HG03025 (cell line): Measurements from ENCODE around the gene KCNT2.

Experiments
- ATAC-seq: cut with Tn5 transposase; IDR thresholded peaks from one replicate; pipeline ENCODE4 v1.9.1; 2021; ENCODE audit warnings: mild to moderate bottlenecking, moderate library complexity; ENCODE audit not compliant: unreplicated experiment, low FRiP score

Gene KCNT2

DNA sequence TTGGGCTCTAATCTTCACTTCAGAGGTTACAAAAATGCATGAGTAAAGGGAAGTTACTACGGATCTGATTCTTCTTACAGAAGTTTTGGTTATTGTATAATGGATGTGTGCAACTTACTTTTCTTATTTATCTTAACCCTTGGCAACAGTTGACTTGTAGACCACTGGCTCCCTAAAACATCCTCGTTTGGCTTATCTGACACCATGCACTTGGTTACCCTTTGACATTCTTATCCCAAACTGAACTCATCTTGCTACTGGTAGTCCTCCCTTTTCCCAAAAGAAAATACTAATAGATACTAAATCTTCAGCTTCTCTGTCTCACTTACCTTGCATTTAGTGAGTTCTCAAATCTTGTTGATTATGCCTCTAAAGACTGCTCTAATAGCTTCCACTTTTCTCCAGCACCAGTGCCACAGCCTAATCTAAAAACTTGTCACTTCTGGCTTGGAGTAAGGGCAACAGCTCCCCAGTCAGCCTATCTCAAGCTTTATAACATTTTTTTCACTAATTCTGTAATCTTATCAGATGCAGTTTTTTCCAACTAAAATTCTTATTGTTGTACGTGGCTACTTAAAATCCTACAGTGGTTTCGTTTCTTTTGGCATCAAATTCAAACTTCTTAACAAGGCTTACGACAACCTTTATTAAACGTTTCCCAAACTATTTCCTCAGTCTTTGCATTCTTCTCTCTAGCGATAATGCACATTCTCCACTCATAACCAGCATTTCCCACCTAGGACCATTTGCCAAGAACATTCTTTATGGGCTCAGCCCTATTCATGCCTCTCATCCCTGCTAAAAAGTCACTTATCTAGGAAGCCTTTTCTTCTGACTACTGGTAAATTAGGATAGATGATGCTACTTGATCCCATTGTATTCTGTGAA is 204.2 kb downstream of the KCNT2 start:
- ATAC-seq = no peak

- ATAC-seq = no peak
Observed at GRCh38 chr1:196401891-196402290, 206.3 kb downstream of the KCNT2 start.

GRCh38 chr1:196401452-196401833 is 206.8 kb downstream of the KCNT2 start:
- ATAC-seq = no peak

DNA sequence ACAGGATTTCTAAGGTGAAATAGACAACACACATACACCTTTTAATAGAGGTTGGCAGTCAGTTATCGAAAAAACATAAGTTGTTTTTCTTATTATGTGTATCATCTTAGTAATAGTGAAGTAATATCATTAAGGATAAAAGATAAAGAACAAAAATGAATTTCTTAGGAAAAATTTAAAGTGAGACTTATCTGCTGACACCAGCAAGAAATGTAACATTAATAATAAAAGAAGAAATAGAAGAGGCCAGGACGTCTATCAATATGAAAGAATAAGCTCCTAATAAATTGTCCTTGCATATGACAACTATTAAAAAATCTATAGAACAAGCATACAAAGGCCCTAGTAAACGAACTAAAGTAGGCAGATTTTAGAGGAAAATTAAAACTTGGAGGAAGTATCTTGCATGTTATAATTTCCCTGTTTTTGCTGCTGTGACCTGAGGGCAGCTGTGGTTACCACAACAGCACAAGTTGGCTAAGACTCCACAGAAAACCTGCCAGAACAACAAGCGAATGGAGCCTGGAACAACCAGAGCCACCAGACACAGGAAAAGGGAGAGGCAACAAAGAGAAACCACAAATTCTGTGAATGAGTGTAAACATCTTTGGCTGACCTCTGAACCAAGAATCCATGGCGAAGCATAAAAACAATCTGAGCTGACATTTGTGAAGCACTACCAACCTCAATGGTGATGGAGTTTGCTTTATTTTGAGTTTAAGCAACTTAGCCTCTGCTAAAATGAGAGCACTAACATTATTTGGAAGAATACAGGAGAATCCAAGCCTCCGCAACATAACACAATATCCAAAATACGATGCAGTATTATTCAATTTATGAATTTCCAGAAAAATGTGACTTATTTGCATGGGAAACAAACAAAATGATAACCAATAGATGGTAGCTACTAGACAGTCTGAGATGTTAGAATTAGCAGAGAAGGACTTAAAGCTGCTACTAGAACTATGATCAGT is 207.5 kb downstream of the KCNT2 start:
- ATAC-seq = no peak

DNA sequence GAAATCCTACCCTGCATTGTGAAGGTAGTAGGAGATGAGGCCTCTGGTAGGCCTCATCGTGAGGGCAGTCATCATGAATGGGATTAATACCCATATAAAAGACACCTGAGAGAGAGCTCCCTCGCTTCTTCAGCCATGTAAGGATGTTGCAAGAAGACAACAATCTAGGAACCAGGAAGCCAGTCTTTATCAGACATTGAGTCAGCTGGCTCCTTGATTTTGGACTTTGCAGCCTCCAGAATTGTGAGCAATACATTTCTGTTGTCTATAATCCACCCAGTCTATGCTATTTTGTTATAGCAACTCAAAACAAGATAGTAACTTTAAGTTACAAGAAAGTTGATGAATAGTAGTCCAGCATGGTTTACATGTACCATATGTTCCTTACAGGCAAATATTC is 208.5 kb downstream of the KCNT2 start:
- no peak for ATAC-seq

DNA sequence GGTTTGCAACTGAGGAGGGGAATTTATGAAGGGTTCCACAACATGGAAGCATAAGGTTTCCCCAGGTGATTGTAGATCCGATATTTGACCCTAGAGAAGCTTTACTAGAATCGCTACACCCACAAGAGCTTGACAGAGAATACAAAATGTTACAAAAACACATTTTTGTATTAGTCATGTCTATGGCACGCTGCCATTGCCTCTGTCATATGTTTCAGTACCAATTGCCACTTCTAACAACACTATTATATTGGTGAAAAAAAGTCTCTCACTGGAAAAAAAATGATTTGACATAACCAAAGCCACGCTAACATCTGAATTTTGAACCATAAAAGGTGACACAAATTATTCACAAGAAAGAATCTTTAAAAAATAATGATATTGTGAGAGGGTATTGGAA is 214.5 kb downstream of the KCNT2 start:
- ATAC-seq = no peak

DNA sequence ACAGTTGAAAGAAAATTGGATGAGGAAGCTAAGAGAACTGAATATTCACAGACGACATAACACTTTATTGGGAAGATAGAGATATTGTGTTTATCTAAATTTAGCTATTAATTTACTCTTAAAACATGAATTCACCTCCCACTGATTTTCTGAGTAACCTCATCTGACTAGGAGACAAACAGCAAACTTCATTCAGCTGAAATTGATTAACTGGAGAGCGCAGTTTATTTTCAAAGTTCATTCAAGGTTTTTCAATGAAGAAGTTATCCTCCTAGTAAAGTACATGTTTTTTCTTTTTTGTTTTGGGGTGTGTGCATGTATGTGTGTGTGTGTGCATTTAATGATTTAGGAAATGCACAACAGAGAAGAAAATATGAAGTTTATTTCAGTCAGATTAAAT is 215.0 kb downstream of the KCNT2 start:
- ATAC-seq = no peak

DNA sequence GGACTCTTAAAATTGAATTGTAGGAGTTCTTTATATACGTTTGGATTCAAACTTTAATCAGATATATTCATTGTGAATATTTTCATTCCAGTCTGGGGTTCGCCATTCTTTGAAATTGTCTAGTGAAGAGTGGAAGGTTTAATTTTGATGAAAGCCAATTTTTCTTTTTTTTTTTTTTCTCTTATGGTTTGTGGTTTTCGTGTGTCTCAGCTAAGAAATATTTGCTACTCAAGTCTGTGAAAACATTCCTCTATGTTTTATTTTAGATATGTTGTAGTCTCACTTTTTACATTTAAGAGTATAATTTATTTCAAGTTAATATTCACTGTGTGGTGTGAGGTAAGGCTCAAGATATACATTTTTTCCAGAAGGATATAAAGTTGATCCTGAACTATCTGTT is 220.5 kb downstream of the KCNT2 start:
- ATAC-seq = no peak

DNA sequence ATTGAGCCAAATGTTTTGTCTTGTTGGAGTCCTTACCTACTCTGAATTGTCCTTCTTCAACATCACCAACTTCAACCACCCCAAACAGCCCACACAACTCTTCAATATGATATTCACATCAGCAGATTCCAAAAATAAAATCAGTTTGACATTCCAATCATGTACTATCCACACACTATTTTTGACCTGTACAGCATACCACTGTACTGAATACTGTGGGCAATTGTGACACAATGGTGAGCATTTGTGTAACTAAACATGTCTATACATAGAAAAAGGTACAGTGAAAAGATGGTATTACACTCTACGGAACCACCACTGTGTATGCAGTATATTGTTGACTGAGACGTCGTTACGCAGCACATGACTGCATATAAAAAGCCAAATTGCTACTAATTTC is 223.1 kb downstream of the KCNT2 start:
- ATAC-seq = no peak

GRCh38 chr1:196382383-196382782 is 225.9 kb downstream of the KCNT2 start:
- ATAC-seq = no peak

GRCh38 chr1:196381544-196381943 is 226.7 kb downstream of the KCNT2 start:
- no peak for ATAC-seq

DNA sequence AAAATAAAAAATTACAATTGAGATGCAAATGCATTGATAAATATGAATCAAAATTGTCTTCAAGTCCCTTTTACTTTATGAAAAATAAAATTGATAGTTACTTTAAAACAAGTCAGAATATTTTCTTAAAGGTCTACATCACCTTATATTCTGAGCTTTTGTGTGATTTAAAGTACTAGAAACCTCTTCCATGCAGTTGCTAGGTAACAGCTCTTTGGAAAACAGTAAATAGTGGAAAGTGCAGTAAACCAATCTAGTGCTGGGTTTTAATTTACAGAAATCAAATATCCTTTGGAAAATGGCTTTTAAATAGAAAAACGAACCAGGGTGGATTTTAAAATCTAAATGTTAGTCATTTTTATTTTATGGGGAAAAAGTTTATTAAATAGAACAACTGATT is 227.9 kb downstream of the KCNT2 start:
- ATAC-seq = no peak

DNA sequence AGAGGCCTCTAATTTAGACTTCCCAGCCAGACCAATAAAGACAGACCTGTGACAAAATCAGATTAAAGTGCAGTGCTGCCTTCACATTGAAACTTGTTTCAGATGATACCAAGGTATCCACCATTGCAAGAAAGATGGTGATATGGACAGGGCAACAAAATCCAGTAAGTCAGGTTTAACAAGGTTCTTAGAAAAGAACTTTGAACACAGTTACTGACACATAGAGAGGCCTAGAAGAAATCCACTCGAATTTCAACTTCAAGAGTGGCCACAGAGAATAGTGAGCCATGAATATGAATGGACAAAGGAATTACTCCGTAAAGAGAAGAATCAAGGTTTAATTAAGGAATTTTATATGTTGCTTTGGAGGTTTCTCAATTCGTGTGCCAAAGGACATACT is 230.4 kb downstream of the KCNT2 start:
- ATAC-seq = no peak

DNA sequence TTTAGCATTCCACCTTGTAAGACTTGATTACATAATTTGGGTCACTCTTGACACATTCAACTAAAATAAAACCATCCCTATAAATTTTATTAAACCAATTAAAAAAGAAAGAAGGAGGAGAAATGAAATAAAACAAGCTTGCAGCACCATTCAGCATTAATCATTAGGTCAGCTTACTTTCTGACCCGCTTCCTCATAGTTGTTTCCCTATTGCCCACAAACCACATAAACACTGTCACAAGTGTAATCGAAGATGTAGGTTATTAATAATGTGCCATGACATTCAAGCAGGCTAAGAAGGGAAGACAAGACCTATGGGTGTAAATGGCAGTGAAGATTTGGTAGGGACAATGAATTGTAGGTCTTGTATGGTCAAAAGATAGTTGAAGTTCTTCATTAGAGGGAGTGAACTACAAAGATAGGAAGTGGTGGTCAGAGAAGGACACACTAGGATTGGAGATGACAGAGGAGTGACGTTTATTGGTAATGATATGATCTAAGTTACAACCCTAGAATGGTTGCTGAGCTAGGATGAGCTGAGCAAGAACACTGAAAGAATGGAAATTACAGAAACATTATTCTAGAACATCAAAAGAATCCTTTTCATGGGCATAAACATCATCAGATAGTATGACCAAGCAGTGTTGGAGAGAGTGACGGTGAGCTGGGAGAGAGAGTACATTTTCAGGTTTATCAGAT is 231.5 kb downstream of the KCNT2 start:
- no peak for ATAC-seq

DNA sequence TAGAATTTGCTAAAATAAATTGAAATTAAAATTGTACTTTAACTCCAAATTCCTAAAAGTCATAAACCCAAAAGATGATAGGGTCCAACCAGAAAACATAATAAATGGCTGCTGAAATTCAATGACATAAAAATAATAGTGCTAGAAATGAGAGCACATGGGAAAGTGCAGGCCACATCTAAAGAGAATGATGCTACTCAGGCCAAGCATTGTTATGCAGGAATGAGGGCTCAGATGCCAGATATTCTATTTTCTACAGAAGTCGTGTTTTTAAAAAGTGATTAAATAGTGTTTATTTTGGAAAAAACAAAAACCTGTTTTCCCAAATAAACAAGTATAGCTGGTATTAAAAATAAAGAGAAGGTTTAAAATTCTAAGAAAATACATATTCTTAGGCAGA is 234.4 kb downstream of the KCNT2 start:
- ATAC-seq = no peak

GRCh38 chr1:196372896-196373536 is 235.2 kb downstream of the KCNT2 start:
- ATAC-seq = peak; percentile 79

DNA sequence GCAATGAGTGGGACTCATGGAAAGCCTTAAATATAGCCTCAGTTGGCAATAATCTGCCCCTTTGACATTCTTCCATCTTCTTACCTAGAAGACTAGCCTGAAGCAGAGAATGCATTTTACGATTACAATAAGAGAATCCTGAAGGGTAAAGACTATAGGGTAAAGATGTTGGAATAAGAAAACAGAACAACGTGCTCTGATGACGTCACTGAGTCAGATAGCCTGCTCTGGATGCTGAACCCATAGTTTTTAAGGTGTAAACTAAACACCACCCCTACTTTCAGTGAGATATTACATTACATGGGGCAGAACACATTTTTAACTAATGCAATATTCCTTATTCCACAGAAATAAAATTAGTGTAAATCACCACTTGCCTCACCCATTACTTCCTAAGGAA is 240.4 kb downstream of the KCNT2 start:
- no peak for ATAC-seq

- ATAC-seq = no peak
Observed at GRCh38 chr1:196366817-196367495, 241.3 kb downstream of the KCNT2 start.

DNA sequence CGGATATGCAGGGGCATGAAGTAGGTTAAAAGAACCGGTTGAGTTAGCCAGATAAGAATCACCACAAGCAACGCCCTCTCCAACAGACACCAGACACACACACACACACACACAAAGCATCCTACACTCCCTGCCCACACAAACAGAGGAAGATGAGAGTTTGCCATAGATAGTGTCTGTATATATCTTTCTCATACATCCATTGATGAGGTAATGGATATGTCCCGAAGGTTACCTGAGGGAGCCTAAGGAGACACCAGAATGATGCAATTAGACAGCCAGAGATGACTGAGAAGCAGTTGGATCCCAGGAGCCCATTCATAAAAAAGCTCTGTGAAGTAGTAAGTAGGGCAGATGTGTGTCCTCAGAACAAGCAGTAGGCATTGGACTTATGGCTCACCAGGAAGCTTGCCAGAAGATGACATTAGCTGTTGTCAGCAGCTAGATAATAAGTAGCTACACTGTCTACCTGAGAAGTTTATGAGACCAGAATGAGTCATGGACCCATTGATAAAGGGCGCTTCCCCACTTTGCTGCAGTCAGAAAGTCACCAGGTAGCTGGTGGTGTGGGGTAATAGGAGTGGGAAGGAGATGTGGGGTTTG is 247.0 kb downstream of the KCNT2 start:
- ATAC-seq = no peak
